ENCODE results near the gene SNX7.

The SNX7 gene

DNA sequence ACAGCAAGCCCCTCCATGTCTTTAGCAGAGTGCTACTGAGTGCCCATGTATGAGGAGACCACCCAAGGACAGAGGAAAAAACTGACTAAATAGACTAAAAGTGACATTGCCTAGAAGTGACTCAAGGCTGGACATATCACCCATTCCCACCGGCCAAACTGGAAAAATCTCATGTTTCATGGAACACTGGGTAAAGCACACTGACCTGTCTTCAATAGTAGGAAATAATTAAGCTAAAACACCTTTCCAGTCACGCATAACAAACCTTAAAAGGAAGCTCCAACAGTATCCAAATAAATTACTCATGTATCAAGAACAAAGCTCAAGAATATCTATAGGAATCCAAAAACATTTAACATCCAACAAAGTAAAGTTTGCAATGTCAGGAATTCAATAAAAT is 120.4 kb downstream of the SNX7 start:
- no peak for DNase-seq

DNA sequence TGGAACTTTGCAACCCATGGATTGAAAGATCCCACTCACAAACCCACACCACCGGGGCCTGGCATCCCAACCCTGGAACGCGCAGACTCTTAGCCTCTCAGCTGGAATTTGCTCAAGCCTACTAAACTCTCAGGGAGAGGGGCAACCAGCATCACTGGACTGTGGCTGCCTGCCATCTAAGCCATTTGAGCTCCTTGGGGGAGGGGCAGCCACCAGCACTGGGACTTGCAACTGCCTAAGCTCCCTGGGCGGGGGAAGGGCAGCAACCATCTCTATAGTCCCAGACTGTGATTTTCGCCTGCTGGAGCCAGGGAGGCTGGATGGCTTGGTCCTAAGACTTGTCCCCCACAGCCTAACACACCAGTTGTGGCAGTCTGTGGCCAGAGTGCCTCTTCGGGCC is 122.3 kb downstream of the SNX7 start:
- DNase-seq, result no peak

DNA sequence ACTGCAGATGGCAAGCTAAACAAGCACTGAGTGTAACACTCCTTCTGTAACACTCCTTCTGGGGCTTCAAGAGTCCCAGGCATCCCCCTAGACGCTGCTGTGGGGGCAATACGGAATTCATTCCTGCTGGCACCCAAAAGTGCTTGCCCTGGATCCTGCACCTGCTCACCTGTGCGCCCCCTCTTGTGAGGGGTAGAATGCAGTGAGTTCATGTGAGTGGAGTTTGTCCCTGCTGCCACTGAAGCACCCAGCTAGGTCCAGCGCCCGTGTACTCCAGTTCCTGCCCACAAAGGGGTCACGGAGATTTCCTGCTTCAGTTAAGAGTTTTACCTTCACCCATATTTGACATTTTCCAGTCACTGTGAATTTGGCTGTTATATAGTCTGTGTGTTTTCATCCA is 130.0 kb downstream of the SNX7 start:
- no peak for DNase-seq

DNA sequence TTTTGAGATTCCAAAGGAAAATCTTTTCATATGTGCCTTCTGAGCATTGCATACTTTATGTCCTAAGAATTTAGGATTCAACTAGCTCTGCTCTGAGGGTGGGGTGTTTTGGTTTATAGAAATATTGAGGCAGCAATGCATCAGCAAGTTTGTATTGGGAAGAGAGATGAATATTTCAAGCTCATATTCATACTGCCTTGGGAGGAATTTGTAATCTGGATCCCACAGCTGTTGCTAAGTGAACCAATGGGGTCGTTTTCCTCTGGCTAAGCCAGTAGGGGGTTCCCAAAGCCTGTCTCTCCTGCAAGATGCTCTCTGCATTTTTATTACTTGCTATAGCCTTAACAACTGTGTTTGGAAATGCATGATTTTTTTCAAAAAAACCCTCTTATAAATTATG is 130.6 kb downstream of the SNX7 start:
- DNase-seq, result no peak

DNA sequence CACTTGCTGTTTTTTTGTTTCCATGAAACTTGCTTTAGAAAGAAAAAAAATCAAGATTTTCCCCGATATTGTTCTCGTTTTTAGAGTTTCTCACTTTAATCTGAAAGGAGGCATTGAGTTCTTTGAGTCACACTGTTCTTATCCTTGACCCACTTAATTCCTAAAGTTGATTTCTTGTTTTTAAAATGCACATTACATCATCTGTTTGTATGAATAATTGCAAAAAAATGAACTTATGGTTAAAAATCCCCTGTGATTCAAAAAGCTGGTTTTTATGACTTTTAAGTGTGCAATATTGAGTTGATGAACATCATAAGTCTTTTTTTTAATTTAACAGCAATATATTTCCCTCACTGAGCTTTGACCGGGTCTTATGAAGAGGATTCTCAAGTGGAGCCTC is 131.6 kb downstream of the SNX7 start:
- DNase-seq, result no peak

DNA sequence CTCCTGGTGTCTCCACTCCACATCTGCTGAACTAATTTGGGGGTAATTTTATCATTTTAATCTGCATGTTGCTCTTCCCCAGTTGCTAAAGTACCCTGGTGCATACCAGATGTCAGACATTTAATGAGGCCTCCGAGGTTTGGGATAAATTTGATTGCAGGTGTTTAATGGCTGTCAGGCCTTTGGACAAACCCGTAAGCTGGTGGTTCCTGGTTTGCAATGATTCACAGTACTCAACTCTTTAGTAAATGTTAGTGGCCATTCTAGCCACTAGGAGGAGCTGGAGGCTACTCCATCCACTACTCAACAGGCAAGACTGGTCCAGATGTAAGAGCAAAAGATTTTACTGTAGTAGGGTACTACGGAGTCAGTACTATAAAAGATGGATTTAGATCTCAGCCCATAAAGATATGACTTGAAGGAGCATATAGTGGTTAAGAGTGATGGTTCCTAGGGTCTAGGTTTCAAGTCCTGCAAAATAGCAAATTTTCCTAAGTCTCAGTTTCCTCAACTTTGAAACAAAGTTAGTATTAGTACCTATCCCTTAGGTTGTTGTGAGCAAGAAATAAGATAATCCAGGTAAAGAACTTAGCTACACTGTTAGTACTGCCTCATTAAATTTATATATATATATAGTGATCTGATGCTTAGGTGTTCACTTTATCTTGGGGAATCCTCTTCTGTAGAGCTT is 132.8 kb downstream of the SNX7 start:
- peak; percentile 19 to 35 for DNase-seq

DNA sequence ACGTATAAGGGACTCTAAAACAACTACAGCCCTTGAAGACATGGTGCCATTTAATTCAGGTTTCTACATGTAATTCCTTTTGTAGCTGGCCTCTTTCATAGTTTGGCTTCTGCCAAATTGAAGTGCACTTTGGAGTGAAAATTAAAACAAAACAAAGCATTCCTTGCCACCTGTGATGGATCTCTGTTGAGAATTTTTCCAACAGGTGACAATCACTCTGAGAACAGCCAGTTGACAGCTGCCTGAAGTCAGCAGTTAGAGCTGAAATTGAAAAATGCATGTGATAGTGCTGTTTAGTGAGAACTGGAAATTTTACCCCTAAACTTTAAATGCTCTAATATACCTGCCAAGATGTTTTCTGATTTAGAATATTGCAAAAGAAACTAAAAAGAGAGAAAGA is 134.5 kb downstream of the SNX7 start:
- no peak for DNase-seq

DNA sequence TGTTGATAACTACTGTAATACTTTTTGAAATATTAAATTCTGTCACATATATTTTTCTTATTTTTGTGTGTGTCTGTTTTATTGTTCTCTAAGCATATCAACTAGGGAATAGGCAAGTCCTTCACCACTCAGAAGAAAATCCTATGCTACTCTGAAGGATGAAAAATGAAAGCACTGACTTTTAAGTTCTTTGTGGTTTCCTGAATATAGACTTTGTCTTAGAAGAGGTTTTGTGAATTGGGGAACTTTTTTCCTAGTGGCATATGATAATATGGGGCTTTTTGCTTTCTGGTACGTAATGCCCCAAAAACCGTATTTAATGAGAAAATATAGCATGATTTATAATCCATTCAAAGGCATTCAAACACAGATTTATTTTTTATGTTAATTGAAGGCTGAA is 136.0 kb downstream of the SNX7 start:
- no peak for DNase-seq
